OCI-LY3 (cell line): Measurements from ENCODE around the gene MYD88.

ENCODE experiments used
- EZH2phosphoT487 ChIP-seq: fragments of 200-600 bp; shearing (Covaris generic); IDR thresholded peaks from 2 replicates; pipeline ENCODE4 v1.6.1; 2018; ENCODE audit warnings: antibody characterized with exemption, mixed run types, low read depth
- TF ChIP-seq, protein P1 (sequence below): fragments of 200-600, 300-600 bp; sonication (generic); IDR thresholded peaks from 2 replicates; pipeline ENCODE4 v1.5.1; 2014; ENCODE audit warnings: antibody characterized with exemption, low read length, low read depth

- TF ChIP-seq, protein P1, sequence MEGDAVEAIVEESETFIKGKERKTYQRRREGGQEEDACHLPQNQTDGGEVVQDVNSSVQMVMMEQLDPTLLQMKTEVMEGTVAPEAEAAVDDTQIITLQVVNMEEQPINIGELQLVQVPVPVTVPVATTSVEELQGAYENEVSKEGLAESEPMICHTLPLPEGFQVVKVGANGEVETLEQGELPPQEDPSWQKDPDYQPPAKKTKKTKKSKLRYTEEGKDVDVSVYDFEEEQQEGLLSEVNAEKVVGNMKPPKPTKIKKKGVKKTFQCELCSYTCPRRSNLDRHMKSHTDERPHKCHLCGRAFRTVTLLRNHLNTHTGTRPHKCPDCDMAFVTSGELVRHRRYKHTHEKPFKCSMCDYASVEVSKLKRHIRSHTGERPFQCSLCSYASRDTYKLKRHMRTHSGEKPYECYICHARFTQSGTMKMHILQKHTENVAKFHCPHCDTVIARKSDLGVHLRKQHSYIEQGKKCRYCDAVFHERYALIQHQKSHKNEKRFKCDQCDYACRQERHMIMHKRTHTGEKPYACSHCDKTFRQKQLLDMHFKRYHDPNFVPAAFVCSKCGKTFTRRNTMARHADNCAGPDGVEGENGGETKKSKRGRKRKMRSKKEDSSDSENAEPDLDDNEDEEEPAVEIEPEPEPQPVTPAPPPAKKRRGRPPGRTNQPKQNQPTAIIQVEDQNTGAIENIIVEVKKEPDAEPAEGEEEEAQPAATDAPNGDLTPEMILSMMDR = peak; percentile 95
- no peak for TF ChIP-seq EZH2phosphoT487
These were observed 20.6 kb upstream of the MYD88 start for GRCh38 chr3:38117748-38118420.
